Umbilical cord (tissue), 2 donors: ENCODE measurements around the gene MICB. TPM values are rescaled to one million over a fixed set of nuclear protein-coding genes. Genes with fewer than 3 reads are reported as not detected.

ENCODE experiments used
- DNase-seq: peaks from one replicate; pipeline ENCODE4 v3.0.0-alpha.2; 2015; ENCODE audit warnings: low spot score
- total RNA-seq: library from RNA; depleted of rRNA; stranded (reverse); fragments of >200 nt; gene quantifications from one replicate; pipeline ENCODE4 v1.2.3, GENCODE V29; 2014; ENCODE audit warnings: low replicate concordance; ENCODE audit not compliant: insufficient read depth

The MICB gene
- total RNA-seq, 1 donor from 2014 or later: 0.24 TPM

DNA sequence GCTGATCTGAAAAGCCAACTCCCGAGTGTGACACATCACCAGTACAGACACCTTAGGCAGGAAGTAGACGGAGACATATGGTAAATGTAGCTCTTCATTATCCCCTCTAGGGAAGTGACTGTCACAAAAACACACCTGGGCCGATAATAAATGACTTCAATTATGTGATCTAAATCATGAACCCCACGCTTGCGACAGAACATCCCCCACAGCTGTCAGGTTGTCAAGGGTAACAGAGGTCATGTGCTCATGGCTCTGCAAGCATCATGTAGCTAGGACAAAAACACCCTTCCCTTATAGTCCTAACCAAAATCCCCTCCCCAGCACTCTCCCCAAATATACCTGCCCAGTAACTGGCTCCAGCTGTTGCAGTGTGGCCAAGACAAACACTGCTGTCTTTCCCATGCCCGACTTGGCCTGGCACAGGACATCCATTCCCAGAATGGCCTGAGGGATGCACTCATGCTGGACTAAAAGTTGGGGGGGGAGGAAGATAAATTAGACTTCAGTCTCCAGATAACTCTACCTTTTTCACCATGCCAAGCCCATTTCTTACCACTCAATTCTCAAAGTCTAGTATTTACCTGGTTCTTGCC is 41.0 kb downstream of the MICB start:
- no peak for DNase-seq

DNA sequence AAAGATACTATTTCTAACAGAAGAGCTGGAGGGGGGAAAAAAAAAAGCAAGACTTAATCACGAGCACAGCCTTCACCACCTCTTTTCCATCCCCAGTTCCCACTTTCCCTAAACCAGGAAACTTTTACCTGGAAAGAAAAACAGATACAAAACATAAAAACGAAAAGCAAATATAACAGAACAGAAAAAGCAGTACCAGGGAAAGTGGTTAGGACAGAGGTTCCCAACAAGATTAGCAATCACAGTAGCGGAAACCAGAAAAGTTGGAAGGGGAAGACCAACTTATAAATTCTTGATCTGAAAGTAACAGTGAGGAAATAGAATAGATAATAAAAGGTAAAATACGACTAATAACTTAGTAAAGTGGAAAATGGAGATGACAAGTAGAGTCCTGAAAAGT is 42.7 kb downstream of the MICB start:
- DNase-seq: no peak

- no peak for DNase-seq
Observed at GRCh38 chr6:31541059-31541657, 43.2 kb downstream of the MICB start.

- DNase-seq: peak; percentile 99
Observed at GRCh38 chr6:31541658-31542521, 43.9 kb downstream of the MICB start, which contains the start of gene DDX39B. Gene DDX39B, minus strand, starts transcription at chr6:31542003. Its CDS starts 1,471 bp downstream, at chr6:31540532.

GRCh38 chr6:31543639-31544038 is 45.7 kb downstream of the MICB start:
- DNase-seq: no peak

- DNase-seq: no peak
Observed at GRCh38 chr6:31544676-31545075, 46.7 kb downstream of the MICB start.

GRCh38 chr6:31545291-31545690 is 47.3 kb downstream of the MICB start:
- no peak for DNase-seq

DNA sequence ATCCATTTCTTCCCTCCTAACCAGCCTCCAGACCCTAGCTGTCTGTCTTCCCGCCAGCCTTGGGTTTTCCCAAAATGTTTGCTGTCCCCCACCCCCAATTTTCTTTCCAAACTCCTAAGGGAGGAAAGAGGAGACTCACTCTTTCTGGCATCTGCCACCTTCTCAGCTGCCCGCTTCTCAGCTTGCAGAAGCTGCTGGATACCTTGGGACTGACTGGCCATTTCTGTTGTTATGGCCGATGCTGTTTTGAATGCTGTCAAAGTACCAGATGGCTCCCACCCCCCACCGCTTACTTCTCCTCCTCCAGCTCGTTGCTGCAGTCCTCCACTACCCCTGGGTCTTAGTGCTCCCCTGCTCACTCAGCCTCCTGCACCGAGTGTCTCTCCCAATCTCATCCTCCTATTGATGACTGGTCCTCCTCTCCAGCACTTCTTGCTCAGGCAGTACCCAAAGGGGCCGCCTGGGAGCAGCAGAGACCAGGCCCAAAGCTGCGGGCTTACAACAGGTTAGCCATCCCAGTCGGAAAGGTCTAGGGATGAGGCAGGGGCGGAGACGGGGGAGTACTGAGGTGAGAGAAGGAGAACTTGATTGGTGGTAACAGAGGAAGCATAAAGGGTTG is 48.5 kb downstream of the MICB start, which contains the start of gene ATP6V1G2:
TSS of gene ATP6V1G2 (minus strand) at position 270 of the 619 bp plus-strand sequence. CDS start at position 221, 49 bp downstream.
- peak; percentile 94 for DNase-seq

- DNase-seq: peak; percentile 99
Observed at GRCh38 chr6:31546958-31547726, 49.2 kb downstream of the MICB start, which contains the start of gene NFKBIL1. Gene NFKBIL1, plus strand, starts transcription at chr6:31547608. Its CDS starts 87 bp downstream, at chr6:31547695.

- DNase-seq: no peak
Observed at GRCh38 chr6:31547727-31548543, 50.0 kb downstream of the MICB start.

DNA sequence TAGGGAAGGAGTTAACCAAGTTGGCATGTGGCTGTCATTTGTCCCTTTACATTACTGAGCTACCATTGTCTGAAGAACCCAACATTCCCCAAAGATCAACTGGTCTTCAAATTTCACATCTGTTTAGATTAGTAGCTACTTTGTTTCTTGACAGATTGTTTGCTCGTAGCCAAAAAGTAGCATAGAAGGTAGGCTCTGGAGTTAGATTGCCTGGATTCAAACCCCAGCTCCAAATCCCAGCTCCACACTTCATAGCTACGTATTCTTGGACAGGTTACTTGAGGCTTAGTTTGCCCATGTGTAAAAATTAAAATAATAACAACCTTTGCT is 50.6 kb downstream of the MICB start:
- DNase-seq: no peak

DNA sequence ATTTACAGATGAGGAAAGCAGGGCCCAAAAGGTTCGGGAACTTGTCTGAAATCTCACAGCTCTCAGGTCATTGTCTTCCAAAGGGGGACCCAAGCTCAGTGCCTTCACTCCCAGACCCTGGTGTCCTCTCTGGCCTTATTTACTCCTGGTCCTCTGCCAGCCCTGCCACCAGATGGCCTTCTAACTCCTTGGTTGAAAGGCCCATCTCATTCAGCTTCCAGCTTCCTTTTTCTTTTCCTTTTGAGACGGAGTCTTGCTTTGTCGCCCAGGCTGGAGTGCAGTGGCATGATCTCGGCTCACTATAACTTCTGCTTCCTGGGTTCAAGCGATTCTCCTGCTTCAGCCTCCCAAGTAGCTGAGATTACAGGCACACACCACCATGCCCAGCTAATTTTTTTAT is 53.4 kb downstream of the MICB start:
- DNase-seq: peak; percentile 43

DNA sequence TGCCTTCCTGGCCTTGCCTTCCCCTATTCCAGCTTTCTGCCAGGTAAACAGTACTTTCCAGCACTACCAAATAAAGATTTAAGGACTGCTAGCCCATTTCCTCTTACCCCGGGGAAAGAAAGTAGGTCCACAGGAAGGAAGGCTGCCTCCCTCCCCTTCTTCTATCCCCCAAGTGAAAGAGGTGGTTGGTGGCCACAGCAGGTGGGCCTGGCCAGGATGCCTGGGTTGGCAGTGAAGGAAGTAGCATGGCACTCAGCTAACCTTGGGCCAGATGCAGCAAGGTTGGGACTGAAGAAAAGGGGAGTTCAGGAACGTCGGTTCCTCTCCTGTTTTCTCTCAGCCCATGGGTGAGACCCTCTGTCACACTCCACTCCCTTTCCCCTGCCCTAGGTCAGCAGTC is 58.4 kb downstream of the MICB start:
- no peak for DNase-seq

DNA sequence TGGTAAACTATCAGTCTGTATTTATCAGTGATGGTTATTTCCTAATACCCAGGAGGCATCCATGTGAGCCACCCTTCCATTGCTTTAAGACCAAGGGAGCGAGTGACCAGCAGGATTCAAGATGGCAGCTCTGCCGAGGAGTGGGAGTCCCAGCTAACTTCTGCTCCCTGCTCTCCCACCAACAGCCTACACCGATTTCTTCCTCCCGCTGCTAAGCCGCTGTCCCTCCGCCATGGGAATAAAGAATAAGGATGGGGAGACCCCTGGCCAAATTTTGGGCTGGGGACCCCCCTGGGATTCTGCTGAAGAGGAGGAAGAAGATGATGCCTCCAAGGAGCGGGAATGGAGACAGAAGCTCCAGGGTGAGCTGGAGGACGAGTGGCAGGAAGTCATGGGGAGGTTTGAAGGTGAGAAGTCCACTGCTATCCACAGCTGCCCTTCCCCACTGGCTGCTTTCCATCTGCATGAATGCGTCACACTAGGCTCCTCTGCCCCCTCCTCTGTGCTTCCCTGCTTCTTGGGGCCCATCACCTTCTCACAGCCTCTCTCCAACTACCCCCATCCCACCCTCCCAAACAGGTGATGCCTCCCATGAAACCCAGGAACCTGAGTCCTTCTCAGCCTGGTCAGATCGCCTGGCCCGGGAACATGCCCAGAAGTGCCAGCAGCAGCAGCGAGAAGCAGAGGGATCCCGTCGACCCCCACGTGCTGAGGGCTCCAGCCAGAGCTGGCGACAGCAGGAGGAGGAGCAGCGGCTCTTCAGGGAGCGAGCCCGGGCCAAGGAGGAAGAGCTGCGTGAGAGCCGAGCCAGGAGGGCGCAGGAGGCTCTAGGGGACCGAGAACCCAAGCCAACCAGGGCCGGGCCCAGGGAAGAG is 59.7 kb downstream of the MICB start:
- DNase-seq: no peak

DNA sequence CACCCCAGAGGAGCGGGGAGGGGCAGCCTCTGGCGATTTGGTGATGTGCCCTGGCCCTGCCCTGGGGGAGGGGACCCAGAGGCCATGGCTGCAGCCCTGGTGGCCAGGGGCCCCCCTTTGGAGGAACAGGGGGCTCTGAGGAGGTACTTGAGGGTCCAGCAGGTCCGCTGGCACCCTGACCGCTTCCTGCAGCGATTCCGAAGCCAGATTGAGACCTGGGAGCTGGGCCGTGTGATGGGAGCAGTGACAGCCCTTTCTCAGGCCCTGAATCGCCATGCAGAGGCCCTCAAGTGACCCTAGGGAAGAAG is 60.3 kb downstream of the MICB start:
- no peak for DNase-seq

DNA sequence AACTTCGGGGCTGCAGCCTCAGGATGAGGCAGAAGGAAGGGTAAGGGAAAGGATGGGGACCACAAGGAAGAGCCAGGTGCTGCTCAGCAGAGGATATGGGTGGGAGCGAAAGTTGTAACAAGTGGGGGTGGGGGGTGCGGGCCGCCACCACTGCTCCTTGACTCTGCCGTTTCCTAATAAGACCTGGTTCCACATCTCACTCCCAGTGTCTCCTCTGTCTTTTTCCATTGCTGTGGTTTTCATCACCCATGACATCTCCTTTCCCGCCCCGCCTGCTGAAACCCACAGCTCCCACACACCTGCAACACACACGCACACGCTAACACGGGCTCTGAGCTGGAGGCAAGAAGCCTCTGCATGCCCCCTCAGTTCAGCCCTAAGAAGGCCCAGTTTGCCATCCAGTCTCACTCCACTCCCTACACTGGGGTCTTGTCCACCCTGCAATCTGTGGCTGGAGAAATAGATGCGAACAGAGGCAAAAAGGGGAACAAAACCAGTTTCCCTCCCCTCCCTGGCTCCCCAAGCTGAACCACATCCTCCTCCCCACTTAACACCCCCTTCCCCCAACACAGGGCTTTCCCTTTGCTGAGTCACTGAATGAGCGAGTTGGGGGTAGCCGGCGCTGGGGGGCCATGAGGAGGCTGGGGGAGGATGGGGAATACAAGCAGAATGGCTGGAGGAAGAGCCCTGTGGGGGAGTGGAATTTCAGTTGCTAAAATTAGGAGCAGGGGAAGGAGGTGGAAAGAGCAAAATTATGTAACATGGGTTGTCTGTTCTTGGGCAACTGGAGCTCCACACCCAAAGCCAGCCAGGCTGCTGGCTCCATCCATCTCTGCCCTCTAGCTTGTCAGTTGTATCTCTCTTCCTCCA is 60.9 kb downstream of the MICB start:
- peak; percentile 32 for DNase-seq

- DNase-seq: no peak
Observed at GRCh38 chr6:31559606-31559957, 61.6 kb downstream of the MICB start.

DNA sequence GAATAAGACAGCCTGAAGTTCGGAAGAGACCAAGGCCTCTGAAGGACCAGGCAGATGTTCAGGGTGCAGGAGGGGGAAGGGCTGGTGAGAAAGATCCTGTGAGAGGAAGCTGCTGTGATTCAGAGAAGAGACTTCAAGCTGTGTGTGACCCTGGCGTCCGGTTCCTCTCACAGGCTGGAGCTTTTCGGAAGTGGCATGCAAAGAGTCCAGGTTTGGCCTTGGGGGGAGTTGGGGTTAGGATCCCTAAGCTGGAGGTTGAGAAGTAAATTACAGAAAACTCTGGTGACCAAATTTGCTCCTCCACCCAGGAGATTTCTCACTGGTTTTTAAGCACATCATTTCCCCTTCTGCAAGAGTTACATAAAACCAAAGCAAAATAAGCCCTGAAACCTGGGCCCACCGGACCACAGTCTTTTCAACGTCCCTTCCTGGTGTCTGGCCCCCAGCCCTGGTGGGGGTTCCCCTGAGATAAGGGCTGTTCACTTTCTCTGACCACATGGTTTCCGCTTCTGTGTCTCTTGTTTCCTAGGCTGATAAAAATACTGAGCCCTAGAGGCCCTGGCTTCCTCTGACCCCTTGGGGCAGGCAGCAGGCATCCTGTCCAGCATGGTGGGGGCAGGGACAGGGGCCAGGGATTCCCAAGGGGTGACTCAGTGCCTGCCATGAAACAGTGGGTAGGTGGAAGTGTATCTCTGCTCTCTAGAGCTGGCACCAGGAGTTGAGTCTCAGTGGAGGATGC is 62.2 kb downstream of the MICB start:
- DNase-seq: peak; percentile 52
